Measurements from ENCODE around the gene MFSD12.
A peak's percentile ranks its signal among the peaks of the same experiment; 100 is the strongest.

The MFSD12 gene

GRCh38 chr19:3515891-3516422 lies 41.4 kb downstream of the MFSD12 start:
- Histone ChIP-seq H3K27ac (ENCODE audit: extremely low read depth, low read depth, low read length) (0 out of 2 replicates have a peak overlapping the region, but pooled peaks have one; percentile 16), H3K4me3 (ENCODE audit: low read depth, low read length) (no peak overlapping the region), H3K9me3 (ENCODE audit: control insufficient read depth, insufficient read depth, low read depth, low read length) (no peaks in the 10 kb centered on the region), H3K36me3 (ENCODE audit: control insufficient read depth in 2 of 2, insufficient read depth in 1 of 2, low read length in 2 of 2) (peaks cover 9 to 70% of the 10 kb centered on the region in 2 experiments; a peak in 2 of 3 replicates), H3K4me1 (ENCODE audit: control insufficient read depth, insufficient read depth, low read length) (peaks cover 4% of the 10 kb centered on the region; the same call in 1 of the 2 replicates)
- TF ChIP-seq EGR2 (tag by site-specific recombination; IDR thresholded peaks at IDR 0.05; ENCODE audit: low read depth): peak; percentile 58
- 0 out of 2 replicates have a peak, but pooled peaks have one; percentile 25 for TF ChIP-seq ZFHX2 (tag by site-specific recombination; conservative IDR thresholded peaks at IDR 0.05)
- no peak for TF ChIP-seq ZNF654 (tag by site-specific recombination; IDR thresholded peaks at IDR 0.05; ENCODE audit: low read depth)
- no peak for TF ChIP-seq ZNF645 (tag by site-specific recombination; IDR thresholded peaks at IDR 0.05)
- no peak for TF ChIP-seq ZNF548 (tag by site-specific recombination; IDR thresholded peaks at IDR 0.05)
- no peak for TF ChIP-seq HIC1 (tag by site-specific recombination; IDR thresholded peaks at IDR 0.05)
- no peak for TF ChIP-seq ZNF776 (tag by site-specific recombination; IDR thresholded peaks at IDR 0.05; ENCODE audit: borderline replicate concordance)
- no peak for TF ChIP-seq ZNF843 (tag by site-specific recombination; IDR thresholded peaks at IDR 0.05)
- POLR2A ChIA-PET: interaction anchor here (0.7 kb wide), 1 partner anchor 63 kb away, joined by 4 read pairs; no protein-coding TSS in a partner anchor
- CTCF ChIA-PET: no interaction called here

- TF ChIP-seq ZNF600 (tag by site-specific recombination; IDR thresholded peaks at IDR 0.05) (peak; percentile 62), GLIS2 (tag by site-specific recombination; IDR thresholded peaks at IDR 0.05) (peak; percentile 37; the same call in 1 of the 2 replicates), SCRT2 (tag by site-specific recombination; IDR thresholded peaks at IDR 0.05) (no peak), ZNF398 (tag by site-specific recombination; IDR thresholded peaks at IDR 0.05) (no peak), ZIC2 (tag by site-specific recombination; IDR thresholded peaks at IDR 0.05) (peak; percentile 50), GLIS1 (tag by site-specific recombination; IDR thresholded peaks at IDR 0.05) (peak; percentile 45), ZNF202 (tag by site-specific recombination; IDR thresholded peaks at IDR 0.05; ENCODE audit: borderline replicate concordance) (no peak)
- Histone ChIP-seq H3K36me3 (ENCODE audit: control insufficient read depth in 2 of 2, insufficient read depth in 1 of 2, low read length in 2 of 2) (peaks cover 12 to 70% of the 10 kb centered on the region in 2 experiments; a peak in 2 of 3 replicates), H3K9me3 (ENCODE audit: control insufficient read depth, insufficient read depth, low read depth, low read length) (no peaks in the 10 kb centered on the region), H3K4me1 (ENCODE audit: control insufficient read depth, insufficient read depth, low read length) (peaks cover 4% of the 10 kb centered on the region; the same call in 1 of the 2 replicates), H3K4me3 (ENCODE audit: low read depth, low read length) (no peak overlapping the region), H3K27ac (ENCODE audit: extremely low read depth, low read depth, low read length) (no peak overlapping the region)
- ChIA-PET CTCF (no interaction called here), POLR2A (interaction anchor here (0.7 kb wide), 1 partner anchor 64 kb away, joined by 4 read pairs; no protein-coding TSS in a partner anchor)
Observed at GRCh38 chr19:3514930-3515329, 42.5 kb downstream of the MFSD12 start.

All from HEK293 (cell line).